Activated CD4-positive, alpha-beta T cell treated with anti-CD3 and anti-CD28 coated beads for 36 hours (primary cell): ENCODE results near the gene TPPP. TPM values are rescaled to one million over a fixed set of nuclear protein-coding genes. Genes with fewer than 3 reads are reported as not detected.

Experiments used
- ATAC-seq: fragments of 200-7000 bp; cut with Tn5 transposase; one replicate; pipeline ENCODE4 v1.10.0; 2021; ENCODE audit warnings: mild to moderate bottlenecking, moderate library complexity
- CTCF ChIA-PET: fragments of 350-600 bp; sonication (Branson Sonifier 250); formaldehyde crosslinking; loops from one replicate; lab custom pipeline; 2021; ENCODE audit warnings: antibody characterized with exemption; lab: Charles Lee
- POLR2A ChIA-PET: fragments of 350-600 bp; sonication (Branson Sonifier 250); formaldehyde crosslinking; loops from one replicate; lab custom pipeline; 2021; ENCODE audit warnings: antibody characterized with exemption, inconsistent platforms; lab: Charles Lee
- DNase-seq: peaks from one replicate; pipeline ENCODE4 v3.0.0-alpha.2; 2020
- H3K27ac Mint-ChIP-seq: one replicate; pipeline ENCODE4 v1.8.0; 2021; ENCODE audit warnings: mixed read lengths
- H3K27me3 Mint-ChIP-seq: one replicate; pipeline ENCODE4 v1.8.0; 2021; ENCODE audit warnings: mixed read lengths
- H3K36me3 Mint-ChIP-seq: one replicate; pipeline ENCODE4 v1.8.0; 2021; ENCODE audit warnings: low read depth, mixed read lengths
- H3K4me1 Mint-ChIP-seq: one replicate; pipeline ENCODE4 v1.8.0; 2021; ENCODE audit warnings: mixed read lengths
- H3K4me3 Mint-ChIP-seq: one replicate; pipeline ENCODE4 v1.8.0; 2021; ENCODE audit warnings: mild to moderate bottlenecking, moderate library complexity, mixed read lengths
- H3K9me3 Mint-ChIP-seq: one replicate; pipeline ENCODE4 v1.8.0; 2021; ENCODE audit warnings: low read depth, mixed read lengths
- intact Hi-C, 2 experiments: fragments of 100-400 bp; cut with DNase I in 1 of 2; cut with micrococcal nuclease in 1 of 2; formaldehyde crosslinking; loops; one replicate each; pipeline versions ENCODE4 v1.14.2 to v1.15.1; 2022 to 2024; cut with DNase I, micrococcal nuclease
- total RNA-seq, 2 experiments: library from RNA; stranded (reverse); gene quantifications; one replicate each; pipeline ENCODE4 v1.2.3, GENCODE V29; 2021

The TPPP gene
- total RNA-seq, 2 experiments from 2014 or later, result 0.21 TPM

DNA sequence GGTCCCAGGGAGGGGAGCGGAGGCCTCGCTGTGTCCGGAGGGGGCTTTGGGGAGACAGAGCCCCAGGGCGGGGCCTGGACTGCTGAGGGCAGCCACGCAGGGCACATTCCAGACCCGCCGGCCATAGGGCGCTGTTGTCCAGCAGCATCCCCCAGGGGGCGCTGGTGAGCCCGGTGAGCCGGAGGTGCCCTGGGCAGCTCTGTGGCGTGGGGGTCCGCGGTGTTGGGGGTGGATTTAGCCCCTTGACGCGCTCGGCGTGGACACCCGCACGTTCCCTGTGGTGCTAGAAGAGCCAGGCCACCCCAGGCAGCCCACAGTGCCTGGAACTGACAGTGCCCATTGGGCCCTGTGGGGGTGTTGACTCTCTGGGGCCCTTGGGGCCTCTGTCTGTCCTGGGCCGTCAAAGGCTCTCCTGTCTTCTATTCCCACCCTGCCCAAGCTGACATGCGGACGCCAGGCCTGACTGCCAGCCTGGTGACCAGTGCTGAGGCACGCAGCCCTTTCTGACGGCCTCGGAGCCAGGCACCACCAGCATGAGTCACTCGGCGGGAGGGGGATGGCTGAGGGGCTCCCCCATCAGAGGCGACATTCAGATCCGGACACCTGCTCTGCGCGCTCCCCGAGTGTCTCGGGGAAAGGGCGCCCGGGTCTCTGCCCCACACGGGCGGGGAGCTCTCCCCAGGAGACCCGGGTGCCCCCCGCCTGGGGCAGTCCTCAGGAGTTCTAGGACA is 23.9 kb downstream of the TPPP start:
- Mint-ChIP-seq H3K36me3 (peaks cover 9% of the 10 kb centered on the region), H3K4me1 (peaks cover 9% of the 10 kb centered on the region), H3K9me3 (no peaks in the 10 kb centered on the region), H3K27me3 (no peaks in the 10 kb centered on the region), H3K4me3 (no peak overlapping the region), H3K27ac (no peak overlapping the region)
- intact Hi-C loops, result no loop called here
- peak; percentile 74 for DNase-seq
- ATAC-seq, result peak; percentile 23
- POLR2A ChIA-PET, result no interaction called here
- CTCF ChIA-PET, result interaction anchor here (0.6 to 1.5 kb wide), 6 partner anchors 11 to 1124 kb away, joined by 3 to 6 read pairs (median 4); no protein-coding TSS in a partner anchor

DNA sequence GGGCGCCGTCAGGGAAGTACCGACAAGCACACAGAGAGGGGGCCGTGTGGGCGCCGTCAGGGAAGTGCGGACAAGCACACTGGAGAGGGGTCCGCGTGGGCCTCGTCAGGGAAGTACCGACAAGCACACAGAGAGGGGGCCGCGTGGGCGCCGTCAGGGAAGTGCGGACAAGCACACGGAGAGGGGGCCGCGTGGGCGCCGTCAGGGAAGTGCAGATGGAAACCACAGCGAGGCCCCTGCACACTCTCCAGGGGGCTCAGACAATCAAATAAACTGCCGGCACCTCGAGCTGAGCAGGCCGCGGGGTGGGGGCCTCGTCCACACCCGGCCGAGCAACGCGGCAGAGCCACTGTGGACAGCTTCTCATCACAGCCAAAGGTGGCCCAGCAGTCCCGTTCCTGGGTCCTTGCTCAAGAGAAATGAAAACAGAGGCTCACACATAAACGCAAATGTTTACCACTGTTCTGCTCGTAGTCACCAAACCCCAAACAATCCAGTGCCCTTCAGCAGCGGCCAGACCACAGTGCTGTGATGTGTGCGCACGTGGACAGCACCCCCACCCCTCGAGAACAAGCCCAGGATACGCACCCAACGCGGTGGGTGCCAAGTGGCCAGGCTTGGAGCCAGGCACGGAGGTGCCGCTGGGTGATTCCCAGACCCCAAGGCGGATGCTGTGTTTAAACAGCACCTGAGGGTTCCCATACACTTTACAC is 24.7 kb downstream of the TPPP start:
- ATAC-seq (no peak), DNase-seq (no peak)
- peaks cover 9% of the 10 kb centered on the region for H3K36me3 Mint-ChIP-seq
- H3K27me3 Mint-ChIP-seq, result no peaks in the 10 kb centered on the region
- H3K9me3 Mint-ChIP-seq, result no peaks in the 10 kb centered on the region
- POLR2A ChIA-PET, result no interaction called here
- intact Hi-C loops, result no loop called here
- no peak overlapping the region for H3K4me3 Mint-ChIP-seq
- CTCF ChIA-PET, result interaction anchor here (0.6 to 1.5 kb wide), 2 partner anchors 15 to 205 kb away, joined by 4 to 6 read pairs; no protein-coding TSS in a partner anchor
- H3K4me1 Mint-ChIP-seq, result peaks cover 9% of the 10 kb centered on the region
- H3K27ac Mint-ChIP-seq, result no peak overlapping the region

DNA sequence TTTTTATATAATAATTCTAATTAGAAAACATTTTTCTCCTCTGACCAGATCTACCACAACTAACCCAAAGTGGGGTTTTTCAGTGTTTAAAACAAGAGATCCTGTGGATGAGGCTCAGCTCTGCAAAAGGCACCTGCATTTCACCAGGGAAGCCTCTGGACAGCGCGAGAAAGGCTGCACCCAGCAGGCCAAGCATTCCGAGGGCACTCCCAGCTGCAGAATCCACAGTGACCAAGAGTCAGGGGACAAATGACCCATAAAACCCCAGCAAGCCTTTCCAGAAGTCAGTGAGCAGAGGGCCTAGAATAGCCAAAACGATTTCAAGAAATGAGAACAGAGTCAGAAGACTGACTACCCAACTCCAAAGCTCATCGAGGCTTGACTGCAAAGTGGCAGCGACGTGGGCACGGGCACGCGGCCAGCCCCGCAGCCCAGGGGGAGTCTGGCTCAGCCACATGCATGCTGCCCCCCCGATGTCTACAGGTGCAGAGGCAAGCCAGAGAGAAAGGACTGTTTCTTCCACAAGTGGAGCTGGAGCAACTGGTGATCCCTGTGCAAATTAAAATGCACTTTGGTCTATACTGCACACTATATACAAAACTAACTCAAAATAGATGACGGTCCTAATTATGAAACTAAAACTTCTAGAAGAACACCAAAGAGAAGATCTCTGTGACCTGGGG is 26.2 kb downstream of the TPPP start:
- Mint-ChIP-seq H3K36me3 (peaks cover 9% of the 10 kb centered on the region), H3K4me3 (no peak overlapping the region), H3K27me3 (no peaks in the 10 kb centered on the region), H3K4me1 (no peaks in the 10 kb centered on the region), H3K9me3 (no peaks in the 10 kb centered on the region), H3K27ac (no peak overlapping the region)
- POLR2A ChIA-PET, result no interaction called here
- DNase-seq (no peak), ATAC-seq (no peak)
- intact Hi-C loops, result no loop called here
- CTCF ChIA-PET, result no interaction called here

DNA sequence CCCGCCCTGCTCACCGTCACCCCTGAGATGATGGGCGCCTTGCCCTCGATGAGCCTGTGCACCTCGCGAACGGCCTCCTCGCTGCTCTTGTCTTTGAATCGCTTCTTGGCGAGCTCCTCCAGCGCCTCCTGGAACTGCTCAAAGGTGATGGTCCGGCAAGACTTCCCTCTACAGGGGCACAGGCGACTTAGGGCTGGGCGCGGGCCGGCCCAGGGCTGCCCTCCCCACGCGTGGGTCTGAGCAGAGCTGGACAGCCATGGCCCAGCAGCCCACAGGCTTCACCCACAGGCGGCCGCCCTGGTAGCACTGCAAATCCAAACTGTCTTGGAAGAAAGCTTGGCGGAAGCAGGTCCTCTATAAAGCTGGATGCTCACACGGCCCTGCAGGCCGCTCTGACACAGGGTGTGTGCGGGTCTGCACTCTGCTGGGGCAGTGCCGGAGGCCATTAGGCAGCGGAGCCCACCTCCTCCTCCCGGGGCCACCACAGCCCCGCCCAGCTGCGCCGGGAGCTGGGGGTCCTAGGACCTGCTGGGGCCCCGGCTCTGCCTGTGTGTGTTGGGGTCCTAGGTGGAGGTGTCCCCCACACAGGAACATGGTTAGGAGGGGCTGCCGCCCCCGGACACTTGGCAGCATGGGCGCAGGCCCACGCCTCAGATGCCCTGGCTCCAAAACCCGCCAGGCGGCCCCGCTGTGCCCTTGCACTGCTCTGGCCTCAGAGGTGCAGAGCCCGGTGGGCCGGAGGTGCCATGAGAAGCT is 27.0 kb downstream of the TPPP start:
- peaks cover 9% of the 10 kb centered on the region for H3K36me3 Mint-ChIP-seq
- DNase-seq, result no peak
- ChIA-PET CTCF (interaction anchor here (0.6 kb wide), 1 partner anchor 601 kb away, joined by 3 read pairs; no protein-coding TSS in a partner anchor), POLR2A (no interaction called here)
- no peak overlapping the region for H3K4me3 Mint-ChIP-seq
- no peak for ATAC-seq
- H3K27ac Mint-ChIP-seq, result no peak overlapping the region
- H3K27me3 Mint-ChIP-seq, result no peaks in the 10 kb centered on the region
- intact Hi-C loops, result no loop called here
- no peaks in the 10 kb centered on the region for H3K4me1 Mint-ChIP-seq
- no peaks in the 10 kb centered on the region for H3K9me3 Mint-ChIP-seq

DNA sequence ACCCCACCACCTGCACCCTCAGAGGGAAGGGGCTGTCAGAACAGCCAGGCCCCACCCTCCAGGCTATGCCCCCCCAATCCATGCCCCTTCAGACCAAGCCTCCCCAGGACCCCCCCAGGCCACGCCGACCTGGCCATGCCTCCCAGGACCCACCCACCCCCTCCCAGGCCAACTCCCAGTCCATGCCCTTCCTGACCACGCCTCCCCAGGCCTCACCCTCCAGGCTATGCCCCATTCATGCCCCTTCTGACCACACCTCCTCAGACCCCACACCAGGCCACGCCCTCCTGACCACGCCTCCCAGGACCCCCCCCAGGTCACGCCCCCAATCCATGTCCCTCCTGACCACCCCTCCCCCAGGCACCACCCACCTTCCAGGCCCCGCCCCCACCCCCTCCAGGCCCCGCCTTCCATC is 27.6 kb downstream of the TPPP start:
- ChIA-PET POLR2A (no interaction called here), CTCF (interaction anchor here (0.6 kb wide), 1 partner anchor 602 kb away, joined by 3 read pairs; no protein-coding TSS in a partner anchor)
- intact Hi-C loops, result no loop called here
- Mint-ChIP-seq H3K27ac (no peak overlapping the region), H3K4me3 (no peak overlapping the region), H3K27me3 (no peaks in the 10 kb centered on the region), H3K9me3 (no peaks in the 10 kb centered on the region), H3K36me3 (peaks cover 9% of the 10 kb centered on the region), H3K4me1 (no peaks in the 10 kb centered on the region)
- DNase-seq (no peak), ATAC-seq (no peak)

DNA sequence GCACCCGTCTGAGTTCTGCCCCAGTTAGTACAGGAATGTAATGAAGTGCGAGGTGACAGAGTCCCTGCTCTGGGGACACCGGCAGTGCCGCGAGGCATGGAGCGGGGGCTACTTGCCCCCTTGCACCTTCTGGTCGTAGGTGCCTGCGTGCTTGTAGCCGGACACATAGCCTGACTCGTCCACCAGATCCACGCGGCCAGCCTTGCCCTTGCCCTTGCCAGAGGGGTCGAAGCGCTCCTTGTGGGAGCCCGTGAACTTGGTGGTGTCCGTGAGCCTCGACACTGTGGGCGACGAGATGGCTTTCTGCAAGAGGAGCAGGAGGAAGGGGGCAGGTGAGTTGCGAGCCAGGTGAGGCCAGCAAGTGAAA is 28.2 kb downstream of the TPPP start:
- ChIA-PET POLR2A (no interaction called here), CTCF (no interaction called here)
- Mint-ChIP-seq H3K4me3 (no peak overlapping the region), H3K9me3 (no peaks in the 10 kb centered on the region), H3K4me1 (no peaks in the 10 kb centered on the region), H3K36me3 (peaks cover 9% of the 10 kb centered on the region), H3K27ac (no peak overlapping the region), H3K27me3 (no peaks in the 10 kb centered on the region)
- intact Hi-C loops, result no loop called here
- no peak for DNase-seq
- ATAC-seq, result no peak

DNA sequence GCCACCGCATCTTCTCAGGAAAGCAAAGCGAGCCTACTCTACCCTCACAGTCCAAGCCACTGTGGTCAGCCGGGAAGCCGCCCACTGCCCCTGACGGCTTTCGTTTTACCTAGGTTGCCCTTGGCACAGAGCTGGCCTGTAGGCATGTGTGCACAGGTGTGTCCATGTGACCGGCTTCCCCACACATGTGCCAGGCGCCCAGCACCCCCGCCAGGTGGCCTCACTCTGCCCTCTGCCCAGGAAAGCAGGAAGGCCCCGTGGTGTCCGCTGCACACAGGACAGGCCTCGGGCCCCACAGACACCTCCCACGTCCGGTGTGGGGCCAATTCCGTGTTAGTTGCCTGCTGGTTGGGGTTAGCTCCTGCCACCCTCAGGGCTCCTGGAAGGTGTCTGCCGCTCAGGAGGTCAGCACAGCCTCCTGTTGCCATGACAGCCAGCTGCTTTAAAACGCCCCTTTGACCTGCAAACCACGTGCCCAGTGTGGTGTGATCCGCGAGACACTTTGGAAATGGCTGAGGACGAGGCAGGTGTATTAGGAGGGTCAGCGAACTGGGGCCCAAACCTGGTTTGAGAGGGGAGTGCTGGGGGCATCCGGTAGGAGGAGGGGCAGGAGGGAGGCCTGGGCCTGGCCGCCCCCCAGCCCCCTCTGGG is 28.7 kb downstream of the TPPP start:
- Mint-ChIP-seq H3K36me3 (peaks cover 12% of the 10 kb centered on the region), H3K9me3 (no peaks in the 10 kb centered on the region), H3K27me3 (no peaks in the 10 kb centered on the region), H3K27ac (no peak overlapping the region), H3K4me3 (no peak overlapping the region), H3K4me1 (no peaks in the 10 kb centered on the region)
- DNase-seq (no peak), ATAC-seq (no peak)
- CTCF ChIA-PET, result no interaction called here
- intact Hi-C loops, result no loop called here
- POLR2A ChIA-PET, result no interaction called here

DNA sequence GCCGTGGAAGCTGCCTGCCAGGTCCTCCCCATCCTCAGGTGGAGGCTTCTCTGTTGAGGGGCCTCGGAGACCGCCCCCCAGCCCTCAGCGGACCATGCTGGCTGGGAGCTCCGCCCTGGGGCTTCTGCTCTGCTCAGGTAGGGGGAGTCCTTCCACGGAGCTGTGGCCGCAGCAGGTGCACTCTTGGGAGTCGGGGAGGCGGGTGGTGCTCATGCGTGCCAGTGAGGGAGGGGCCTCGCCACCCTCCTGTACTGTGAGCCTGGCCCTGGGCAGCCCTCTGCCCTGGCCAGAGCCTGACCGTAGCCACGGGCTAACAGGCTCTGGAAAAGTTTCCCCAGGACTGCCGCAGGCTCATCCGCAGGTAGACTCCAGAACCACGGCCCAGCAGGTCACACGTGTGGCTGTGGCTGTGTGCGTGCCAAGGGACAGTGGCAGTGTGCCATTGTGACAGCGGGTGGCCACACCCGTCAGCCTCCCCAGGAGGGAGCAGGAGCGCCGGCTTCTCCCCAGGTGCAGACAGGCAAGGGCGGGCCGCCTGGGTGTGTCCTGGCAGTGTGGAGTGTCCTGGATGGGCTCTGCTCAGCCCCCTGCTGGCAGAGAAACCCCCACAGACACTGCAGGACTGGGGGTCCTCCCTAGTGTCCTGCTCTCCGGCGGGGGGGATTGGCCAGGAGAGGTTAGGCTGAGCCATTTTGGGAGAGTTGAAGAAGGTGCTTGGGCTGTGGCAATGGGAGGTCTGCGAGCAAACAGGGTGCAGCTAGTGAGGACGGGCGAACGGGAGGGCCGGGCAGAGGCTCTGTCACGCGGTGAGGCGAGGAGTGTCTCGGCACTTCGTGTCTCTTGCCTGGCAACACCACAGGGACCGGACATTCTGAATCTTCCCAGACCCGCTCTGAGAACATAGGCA is 29.5 kb downstream of the TPPP start:
- ChIA-PET POLR2A (no interaction called here), CTCF (no interaction called here)
- Mint-ChIP-seq H3K4me1 (no peaks in the 10 kb centered on the region), H3K27me3 (no peaks in the 10 kb centered on the region), H3K36me3 (peaks cover 18% of the 10 kb centered on the region), H3K27ac (no peak overlapping the region), H3K4me3 (no peak overlapping the region), H3K9me3 (no peaks in the 10 kb centered on the region)
- no peak for DNase-seq
- ATAC-seq, result no peak
- intact Hi-C loops, result no loop called here

DNA sequence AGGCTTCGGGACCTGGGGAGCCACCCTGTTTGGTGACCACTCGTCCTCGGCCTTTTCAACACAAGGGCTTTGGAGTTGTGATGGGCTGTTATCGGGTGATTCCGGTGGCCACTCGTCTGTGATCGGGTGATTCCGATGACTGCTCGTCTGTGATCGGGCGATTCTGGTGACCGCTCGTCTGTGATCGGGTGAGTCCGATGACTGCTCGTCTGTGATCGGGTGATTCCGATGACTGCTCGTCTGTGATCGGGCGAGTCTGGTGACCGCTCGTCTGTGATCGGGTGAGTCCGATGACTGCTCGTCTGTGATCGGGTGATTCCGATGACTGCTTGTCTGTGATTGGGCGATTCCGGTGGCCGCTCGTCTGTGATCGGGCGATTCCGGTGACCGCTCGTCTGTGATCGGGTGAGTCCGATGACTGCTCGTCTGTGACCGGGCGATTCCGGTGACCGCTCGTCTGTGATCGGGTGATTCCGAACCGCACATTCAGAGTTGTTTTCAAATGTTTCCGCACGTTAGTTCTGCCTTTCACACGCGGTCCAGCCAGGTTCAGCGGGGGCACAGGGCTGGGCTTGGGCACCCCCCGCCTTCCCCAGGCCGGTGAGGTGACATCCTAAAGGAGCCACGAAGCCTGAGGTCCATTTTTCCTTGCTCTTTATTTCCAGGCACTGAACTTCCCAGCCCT is 30.3 kb downstream of the TPPP start:
- no peaks in the 10 kb centered on the region for H3K9me3 Mint-ChIP-seq
- ChIA-PET CTCF (no interaction called here), POLR2A (no interaction called here)
- DNase-seq (no peak), ATAC-seq (no peak)
- H3K4me1 Mint-ChIP-seq, result no peaks in the 10 kb centered on the region
- no peak overlapping the region for H3K4me3 Mint-ChIP-seq
- peaks cover 22% of the 10 kb centered on the region for H3K36me3 Mint-ChIP-seq
- no peaks in the 10 kb centered on the region for H3K27me3 Mint-ChIP-seq
- intact Hi-C loops, result no loop called here
- H3K27ac Mint-ChIP-seq, result no peak overlapping the region
